Iris pigment epithelial cell (primary cell): ENCODE measurements around the gene KCNH3.
"Not testable (repeated sequence)": the region's sequence is repeated elsewhere in the genome, so short reads cannot be mapped to it uniquely, and the experiment has no call there.

Experiments used
- DNase-seq: peaks from one replicate; pipeline ENCODE4 v3.0.0-alpha.2; 2011; ENCODE audit warnings: low read depth

The KCNH3 gene

DNA sequence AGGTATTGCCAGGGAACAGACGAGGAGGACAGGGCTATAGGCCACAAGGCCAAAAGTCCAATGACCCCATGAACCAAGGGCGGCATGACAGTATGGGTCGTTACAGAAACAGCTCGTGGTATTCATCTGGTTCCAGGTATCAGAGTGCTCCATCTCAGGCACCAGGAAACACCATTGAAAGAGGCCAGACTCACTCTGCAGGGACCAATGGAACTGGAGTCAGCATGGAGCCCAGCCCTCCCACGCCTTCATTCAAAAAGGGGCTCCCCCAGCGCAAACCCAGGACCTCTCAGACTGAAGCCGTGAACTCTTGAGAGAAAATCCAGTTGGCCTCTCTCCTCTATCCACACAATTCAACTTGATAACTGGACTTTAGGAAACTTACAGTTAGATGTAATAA, 12.9 kb upstream of the KCNH3 start:
- no peak for DNase-seq

DNA sequence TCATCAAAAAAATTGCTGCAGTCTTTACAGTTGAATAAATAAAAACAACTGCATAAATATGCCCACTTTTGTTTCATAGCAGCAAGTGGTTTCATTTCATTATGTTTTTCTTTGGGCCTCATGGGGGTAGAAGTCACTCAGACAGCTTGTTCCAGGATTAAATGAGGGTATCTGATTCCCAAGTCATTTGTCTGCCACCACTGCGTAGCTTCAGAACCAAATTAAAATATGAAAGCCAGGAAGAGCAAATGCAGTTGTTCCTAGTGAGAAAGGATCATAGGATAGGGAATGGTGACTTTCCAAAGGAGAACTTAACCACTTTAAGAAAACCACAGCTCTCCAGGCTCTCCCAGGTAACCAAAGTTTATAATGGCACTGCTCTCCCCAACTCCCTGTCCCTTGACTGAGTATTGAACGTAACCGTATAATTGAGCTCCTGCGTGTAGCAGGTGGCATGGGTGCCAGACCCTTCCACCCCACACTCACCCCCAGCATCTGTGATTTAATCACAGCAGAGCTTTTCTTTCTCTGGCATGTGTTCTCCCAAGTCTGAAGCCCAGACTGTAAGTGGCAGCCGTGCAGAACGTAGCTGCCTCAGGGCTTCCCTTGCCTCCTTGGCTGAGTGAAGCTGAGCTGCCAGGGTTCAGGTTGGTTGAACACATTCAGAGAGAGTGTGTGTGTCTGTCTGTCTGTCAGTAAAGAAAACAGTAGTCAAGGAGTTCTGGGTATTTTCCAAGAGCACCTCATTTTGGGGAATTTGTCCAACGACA, 11.3 kb upstream of the KCNH3 start:
- DNase-seq: no peak

DNA sequence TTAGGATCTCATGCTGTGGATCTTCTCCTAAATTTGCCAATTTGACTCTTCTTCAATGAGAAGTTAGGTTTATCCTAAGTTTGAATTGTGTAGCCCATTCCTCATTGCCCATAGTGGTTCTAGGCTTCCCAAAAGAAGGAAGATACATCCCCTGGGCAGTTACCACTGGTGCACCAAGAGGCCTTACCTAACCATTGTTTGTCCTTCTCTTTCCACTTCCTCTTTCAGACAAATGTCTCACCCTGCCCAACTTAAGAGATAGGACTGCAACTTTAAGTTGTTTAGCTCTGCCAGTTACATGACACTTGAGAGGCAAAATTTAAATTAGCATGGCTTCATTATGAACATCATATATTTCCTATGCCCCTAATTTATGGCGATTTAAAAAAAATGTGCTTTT, 9.4 kb upstream of the KCNH3 start:
- DNase-seq: no peak

DNA sequence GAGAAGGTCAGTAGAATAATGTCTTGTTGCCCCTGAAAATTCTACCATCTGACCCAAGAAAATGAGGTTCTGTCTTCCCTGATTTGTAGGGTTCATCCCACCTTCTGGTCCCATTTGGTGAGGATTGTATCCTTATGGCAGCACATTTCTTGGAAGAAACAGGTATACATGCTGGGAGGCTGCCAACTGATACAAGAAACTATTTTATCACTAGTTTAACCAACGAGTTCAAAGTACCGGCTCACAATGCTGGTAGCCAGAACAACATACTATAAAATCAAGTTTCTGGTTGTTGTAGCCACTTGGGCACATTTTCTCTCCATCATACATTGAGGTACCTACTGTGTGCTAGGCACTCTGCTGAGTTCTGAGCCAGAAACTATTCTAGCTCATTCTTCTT, 7.1 kb upstream of the KCNH3 start:
- no peak for DNase-seq

DNA sequence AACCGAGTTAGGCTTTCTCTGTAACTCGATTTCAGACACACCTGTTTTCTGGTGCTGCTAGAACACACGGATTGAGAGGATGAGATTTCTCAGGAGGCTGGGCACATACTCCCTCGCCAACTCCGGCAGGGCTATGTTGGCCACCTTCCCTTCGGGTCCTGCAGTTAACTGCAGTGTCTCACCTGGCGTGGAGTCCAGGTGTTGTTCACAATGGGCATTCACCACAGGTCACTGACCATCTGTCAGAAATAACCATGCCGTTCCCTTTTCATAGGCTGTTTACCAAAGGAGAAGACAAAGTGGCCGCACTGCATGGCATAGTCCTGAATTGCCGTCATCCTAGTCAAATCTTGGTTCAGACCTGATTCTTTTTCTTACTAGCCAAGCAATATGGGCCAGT, 5.5 kb upstream of the KCNH3 start:
- no peak for DNase-seq

DNA sequence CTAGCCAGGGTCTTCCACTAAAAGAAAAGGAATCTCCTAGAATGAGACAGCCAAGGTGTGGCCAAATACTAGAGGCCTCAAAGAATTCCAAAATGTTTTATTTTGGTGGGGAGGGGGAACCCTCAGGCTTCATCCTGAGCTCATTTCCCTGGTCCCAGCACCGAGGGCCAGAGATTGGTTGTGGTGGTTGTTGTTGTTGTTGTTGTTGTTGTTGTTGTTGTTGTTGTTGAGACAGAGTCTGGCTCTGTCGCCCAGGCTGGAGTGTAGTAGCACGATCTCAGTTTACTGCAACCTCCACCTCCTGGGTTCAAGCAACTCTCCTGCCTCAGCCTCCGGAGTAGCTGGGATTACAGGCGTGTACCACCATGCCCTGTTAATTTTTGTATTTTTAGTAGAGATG, 4.7 kb upstream of the KCNH3 start:
- DNase-seq: not testable (repeated sequence)

DNA sequence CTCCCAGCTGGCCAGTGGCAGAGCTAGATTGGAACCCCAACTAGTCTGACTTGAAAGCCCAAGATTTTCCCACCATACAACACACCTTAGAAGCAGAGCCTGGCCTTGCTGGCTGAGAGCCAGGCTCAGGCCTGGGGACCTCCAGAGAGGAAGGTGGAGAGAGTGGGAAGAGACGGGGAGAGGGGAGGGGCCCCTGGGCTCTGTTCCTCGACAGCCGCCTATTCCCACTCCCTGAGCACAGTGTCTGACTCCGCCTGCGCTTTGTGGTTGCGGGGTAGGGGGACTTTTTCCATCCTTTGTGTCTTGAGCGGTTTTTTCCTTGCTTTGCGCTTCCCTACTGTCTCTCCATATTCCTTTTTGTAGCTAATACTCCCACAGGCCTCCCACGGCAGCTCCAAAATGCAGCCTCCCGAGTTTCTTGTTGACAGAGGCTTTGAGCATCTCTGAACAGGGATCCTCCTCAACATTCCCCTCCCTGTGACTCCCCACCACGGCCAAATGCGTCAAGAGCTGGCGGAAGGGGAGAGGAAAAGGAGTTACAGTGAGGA, 4.0 kb upstream of the KCNH3 start:
- no peak for DNase-seq

DNA sequence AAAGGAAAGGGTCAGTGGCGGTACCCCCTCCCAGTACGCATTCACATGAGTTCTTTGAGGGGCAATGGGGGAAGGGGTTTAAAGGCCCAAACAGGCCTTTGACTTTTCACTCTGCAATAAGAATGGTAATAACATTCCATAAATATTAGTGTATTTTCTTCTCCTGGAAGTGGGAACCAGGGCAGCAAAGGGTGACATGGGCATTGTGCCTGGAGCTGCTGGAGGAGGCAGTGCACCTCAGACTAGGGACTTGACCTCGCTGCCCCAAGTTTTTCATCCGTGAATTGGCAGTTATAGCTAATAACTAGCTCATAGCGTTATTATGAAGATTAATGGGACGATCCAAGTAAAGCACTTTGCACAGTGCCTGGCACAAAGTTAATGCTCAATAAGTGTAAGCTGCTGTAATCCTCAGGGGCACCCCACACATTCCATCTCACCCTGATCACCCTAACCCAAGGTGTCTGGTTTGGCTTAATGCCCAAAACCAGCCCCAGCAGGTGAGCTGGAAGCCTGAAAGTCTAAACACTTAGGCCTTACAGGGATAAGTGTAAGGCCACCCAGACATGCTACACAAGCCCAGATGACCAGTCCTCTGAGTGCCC, 2.8 kb upstream of the KCNH3 start:
- no peak for DNase-seq

DNA sequence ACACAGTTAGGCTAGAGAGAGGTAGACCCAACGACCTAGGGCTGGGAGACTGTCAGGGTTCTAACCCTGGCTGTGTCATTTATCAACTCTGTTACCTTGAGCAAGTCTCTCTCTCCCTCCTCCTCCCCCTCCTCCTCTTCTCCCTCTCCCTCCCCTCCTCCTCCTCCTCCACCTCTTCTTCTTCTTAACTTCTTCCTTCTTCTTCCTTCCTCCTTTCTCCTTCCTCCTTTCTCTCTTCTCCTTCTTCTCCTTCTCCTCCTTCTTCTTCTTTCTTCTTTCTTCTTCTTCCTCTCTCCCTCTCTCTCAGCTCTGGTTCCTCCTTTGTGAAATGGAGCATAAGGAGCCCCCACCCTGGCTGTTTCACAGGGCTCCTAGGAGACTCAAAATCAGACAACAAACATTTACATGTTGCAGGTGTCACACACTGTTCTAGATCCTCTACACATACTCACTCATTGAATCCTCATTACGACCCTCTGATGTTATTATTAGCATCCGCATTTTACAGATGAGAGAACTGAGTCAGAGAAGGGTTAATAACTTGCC, 2.2 kb upstream of the KCNH3 start:
- no peak for DNase-seq

DNA sequence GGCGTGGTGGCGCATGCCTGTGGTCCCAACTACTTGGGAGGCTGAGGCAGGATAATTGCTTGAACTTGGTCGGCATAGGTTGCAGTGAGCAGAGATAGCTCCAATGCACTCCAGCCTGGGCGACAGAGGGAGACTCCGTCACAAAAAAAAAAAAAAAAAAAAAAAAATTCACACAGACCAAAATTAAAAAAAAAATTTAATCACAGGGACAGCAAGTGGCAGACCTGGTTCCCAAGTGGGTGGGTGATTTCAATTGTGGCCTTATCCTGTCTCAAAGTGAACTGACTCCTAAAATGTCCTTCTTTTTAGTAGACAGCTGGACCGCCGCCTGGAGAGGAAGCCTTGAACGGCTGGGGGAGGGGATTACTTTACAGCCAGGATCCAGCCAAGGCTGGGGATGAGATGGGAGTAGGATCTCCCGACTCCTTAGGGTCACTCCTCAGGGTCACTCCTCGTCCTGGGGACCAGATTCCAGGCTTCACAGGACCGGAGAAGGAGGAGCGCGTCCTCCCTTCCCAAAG, 1.5 kb upstream of the KCNH3 start:
- no peak for DNase-seq

DNA sequence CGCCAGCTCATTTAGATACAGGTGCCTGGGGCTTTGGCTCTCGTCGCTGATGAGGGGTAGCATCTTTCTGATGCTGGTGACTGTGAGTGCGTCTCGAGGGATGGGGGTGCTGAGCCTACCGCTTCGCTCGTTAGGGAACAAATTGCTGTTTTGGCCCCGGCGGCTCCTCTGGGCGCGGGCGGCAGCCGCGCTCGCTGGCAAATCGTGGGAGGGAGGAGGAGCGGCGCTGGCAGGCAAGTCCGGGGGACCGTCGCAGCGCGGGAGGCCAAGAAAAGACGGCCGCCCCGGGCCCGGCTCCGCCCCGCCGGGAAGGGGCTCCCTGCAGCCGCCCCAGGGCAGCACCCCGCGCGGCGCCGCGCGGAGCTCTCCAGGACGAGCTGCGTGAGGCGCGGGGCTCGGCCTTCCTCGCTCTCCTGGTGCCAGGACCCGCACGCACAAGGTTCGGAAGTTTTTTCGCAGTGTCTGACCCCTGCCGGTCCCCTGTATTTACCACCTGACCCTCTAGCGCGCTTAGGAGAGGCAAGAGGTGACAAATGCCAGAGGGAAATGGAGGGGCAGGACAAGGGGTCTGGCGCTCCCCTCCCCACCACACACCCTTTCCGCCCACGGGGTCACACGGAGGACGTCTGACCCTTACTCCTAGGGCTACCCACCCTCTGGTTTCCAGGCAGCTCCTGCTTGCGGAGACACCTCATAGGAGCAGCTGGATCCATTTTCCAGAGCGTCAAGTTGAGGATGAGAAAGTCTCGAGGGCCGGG, 899 bp upstream of the KCNH3 start:
- no peak for DNase-seq

DNA sequence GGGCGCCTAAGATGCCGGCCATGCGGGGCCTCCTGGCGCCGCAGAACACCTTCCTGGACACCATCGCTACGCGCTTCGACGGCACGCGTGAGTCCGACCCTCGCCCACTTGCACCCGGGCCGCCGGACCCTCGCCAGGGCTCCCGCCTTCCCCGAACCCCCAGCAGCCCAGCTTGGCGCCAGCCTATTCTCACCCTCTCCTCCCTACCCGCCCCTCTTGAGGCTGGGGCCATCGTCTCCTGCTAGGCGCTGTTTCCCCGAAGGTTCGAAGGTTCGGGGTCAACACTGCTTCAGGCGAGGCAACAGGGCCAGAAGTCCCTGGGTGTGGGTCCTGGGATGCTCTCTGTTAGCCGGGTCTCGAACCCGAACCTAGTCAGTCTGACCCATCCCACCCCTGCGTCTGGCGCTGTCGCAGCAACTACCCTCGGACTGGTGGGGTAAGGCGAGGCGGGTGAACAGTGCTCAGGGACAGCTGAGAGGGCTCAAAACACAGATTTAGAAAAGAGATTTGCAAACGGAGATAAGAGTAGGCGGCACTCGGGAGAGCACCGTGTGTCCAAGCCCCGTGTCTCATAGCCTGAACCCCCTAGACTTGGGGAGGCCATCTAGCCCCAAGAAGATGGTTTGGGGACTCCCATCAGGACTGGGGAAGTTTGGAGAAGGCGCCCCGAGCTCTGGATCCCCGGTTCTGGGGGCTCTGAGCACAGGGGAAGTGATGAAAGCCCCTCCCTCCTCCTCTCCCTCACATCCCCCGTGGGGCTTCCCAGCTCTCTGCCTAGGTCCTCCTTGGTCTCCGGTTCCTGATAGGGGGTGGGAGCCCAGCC, 787 bp downstream of the KCNH3 start:
- no peak for DNase-seq

DNA sequence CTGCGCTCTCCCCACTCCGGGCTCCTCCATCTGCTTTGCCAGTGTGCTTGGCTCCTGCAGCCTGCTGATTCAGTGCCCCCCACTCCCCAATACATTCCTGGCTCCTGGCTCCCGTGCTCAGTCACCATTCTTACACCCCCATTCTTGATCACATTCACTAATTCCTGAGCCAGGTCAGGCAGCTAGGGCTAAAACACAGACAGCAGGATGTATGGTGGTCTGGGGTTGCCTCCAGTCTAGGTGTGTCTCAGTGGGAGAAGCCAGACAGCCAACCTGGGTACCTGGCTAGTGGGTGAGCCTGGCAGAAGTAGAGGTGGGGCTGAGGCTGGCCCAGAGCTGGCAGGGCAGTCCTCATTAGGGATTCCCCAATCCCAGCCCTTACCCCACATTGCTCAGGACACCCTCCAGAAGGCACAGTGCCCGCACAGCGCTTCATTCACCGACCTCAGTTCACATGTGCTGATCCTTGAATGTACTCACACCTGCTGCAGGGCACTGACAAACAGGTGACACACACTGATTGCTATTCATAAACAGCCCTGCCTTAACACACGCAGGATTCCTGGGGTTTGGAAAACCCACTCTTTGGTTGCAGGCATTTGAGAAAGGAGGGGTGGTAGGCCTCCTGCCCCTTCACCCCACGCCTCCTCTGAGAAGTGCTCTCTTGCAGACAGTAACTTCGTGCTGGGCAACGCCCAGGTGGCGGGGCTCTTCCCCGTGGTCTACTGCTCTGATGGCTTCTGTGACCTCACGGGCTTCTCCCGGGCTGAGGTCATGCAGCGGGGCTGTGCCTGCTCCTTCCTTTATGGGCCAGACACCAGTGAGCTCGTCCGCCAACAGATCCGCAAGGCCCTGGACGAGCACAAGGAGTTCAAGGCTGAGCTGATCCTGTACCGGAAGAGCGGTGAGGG, 1.7 kb downstream of the KCNH3 start:
- DNase-seq: no peak

DNA sequence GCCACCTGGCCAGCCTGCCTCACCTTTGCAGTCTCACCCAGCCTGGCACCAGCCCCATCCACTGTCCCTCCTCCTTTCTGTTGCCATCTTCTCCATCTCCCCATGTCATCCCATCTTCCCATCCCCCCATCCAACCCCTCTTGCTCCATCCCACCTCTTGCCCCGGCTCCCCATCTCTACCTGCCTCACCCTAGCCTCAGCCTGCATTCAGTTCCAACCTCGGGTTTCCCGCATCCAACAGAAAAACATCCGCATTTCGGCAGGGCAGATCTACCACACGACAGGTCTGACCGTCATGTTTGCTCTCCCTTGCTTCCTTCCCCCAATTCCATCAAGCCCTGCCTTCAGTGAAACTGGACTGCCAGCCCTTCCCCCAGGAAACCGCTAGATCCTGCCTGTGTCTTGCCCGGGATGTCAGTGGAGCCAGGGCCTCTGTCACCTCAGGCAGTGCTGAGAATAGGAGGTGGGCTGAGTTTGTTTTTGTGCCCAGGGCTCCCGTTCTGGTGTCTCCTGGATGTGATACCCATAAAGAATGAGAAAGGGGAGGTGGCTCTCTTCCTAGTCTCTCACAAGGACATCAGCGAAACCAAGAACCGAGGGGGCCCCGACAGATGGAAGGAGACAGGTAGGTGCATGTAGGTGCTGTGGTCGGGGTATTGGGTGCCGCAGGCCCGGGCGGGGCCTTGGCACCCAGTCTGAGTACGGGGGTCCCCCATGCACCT, 2.5 kb downstream of the KCNH3 start:
- no peak for DNase-seq

DNA sequence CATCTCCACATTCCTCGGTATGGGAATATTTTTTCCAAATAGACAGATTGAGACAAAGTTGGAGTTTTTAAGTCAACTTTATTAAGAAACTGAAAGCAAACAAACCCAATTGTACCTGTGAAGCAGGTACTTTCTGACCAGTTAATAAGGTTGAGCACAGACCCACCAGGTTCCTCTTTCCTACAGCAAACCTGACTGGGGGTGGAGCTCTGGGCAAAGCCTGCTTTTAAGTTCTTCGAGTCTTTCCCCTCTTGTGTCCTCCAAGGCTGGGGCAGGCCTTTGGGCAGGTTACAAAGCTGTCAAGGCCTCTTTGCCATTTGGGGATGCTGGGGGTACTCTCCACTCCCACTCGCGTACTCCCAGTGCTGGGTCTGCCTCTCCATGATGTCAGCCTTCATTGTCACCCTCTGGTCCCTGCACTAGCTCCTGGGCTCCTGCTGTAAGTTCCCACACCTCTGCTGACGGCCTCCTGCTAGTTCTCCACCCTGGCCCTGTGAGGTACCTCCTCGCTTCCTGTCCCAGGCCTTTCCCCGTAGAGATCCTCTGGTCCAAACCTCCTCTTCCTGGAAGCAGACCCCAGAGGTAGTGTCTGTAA, 3.2 kb downstream of the KCNH3 start:
- no peak for DNase-seq

DNA sequence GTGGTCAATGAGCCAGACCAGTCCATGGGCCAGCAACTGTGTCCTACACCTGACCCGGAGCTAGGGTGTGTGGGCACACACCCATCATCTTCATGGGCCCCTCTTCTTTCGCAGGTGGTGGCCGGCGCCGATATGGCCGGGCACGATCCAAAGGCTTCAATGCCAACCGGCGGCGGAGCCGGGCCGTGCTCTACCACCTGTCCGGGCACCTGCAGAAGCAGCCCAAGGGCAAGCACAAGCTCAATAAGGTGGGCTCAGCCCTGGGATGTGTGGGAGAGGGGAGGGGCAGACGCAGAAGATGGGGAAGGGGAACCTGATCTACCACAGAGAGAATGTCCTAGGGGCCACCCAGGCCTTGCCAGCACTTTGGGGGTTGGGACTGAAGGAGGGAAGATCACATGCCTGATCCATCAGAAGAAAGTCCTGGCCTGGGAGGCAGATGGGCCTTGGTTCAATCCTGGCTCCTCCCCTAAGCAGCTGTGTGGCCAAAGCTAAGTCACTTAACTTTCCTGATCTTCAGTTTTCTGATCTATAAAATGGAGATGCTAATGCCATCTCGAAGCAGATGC, 3.8 kb downstream of the KCNH3 start:
- DNase-seq: no peak

DNA sequence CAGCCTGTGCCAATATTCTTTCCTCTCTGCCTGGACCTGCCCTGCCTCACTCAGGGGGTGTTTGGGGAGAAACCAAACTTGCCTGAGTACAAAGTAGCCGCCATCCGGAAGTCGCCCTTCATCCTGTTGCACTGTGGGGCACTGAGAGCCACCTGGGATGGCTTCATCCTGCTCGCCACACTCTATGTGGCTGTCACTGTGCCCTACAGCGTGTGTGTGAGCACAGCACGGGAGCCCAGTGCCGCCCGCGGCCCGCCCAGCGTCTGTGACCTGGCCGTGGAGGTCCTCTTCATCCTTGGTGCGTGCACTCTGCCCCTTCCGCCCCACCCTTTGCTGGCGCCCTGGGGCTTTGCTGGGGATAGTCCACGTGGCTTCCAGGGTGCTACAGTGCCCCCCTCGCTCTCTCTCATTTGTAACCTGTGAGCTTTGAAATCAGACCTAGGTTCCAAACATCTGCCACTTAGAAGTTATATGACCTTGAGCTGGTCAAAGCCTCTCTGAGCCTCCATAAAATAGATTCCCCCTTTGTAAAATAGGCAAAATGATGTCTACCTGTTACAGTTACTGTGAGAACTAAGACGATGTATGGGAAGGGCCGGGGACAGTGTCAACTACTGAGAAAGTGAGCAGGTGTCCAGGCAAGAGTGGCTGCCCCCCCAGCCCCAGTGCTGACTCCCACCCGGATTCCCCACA, 4.5 kb downstream of the KCNH3 start:
- no peak for DNase-seq
